BLaER1 treated with 17β-estradiol and CSF1 and Interleukin-3, amounts not matched to agents 10 nM and 100 nM (cell line): ENCODE measurements around the gene PADI6.

ENCODE experiments used
- H3K27ac ChIP-seq, 11 experiments: shearing (Covaris generic); formaldehyde crosslinking; 2 replicates each; pipeline ENCODE4 v1.8.1; 2022
- H3K27me3 ChIP-seq, 11 experiments: shearing (Covaris generic); formaldehyde crosslinking; 2 replicates each; pipeline ENCODE4 v1.8.1; 2022
- H3K36me3 ChIP-seq, 11 experiments: shearing (Covaris generic); formaldehyde crosslinking; 2 replicates each; pipeline ENCODE4 v1.8.1; 2022
- H3K4me1 ChIP-seq, 10 experiments: shearing (Covaris generic); formaldehyde crosslinking; 2 replicates each; pipeline ENCODE4 v1.8.1; 2022
- H3K4me2 ChIP-seq, 11 experiments: shearing (Covaris generic); formaldehyde crosslinking; 2 replicates each; pipeline ENCODE4 v1.8.1; 2022
- H3K4me3 ChIP-seq, 10 experiments: shearing (Covaris generic); formaldehyde crosslinking; 2 replicates each; pipeline ENCODE4 v1.8.1; 2022
- H3K9ac ChIP-seq, 11 experiments: shearing (Covaris generic); formaldehyde crosslinking; 2 replicates each; pipeline ENCODE4 v1.8.1; 2022
- H3K9me3 ChIP-seq, 11 experiments: shearing (Covaris generic); formaldehyde crosslinking; replicated peaks in 1 of 11; 2 replicates each; pipeline ENCODE4 v1.8.1; 2022
- H4K20me1 ChIP-seq, 11 experiments: shearing (Covaris generic); formaldehyde crosslinking; 2 replicates each; pipeline ENCODE4 v1.8.1; 2022
- Cebpa-rat ChIP-seq, 11 experiments: shearing (Covaris generic); IDR thresholded peaks; 2 replicates each; pipeline ENCODE4 v1.8.1; 2022

Gene PADI6

DNA sequence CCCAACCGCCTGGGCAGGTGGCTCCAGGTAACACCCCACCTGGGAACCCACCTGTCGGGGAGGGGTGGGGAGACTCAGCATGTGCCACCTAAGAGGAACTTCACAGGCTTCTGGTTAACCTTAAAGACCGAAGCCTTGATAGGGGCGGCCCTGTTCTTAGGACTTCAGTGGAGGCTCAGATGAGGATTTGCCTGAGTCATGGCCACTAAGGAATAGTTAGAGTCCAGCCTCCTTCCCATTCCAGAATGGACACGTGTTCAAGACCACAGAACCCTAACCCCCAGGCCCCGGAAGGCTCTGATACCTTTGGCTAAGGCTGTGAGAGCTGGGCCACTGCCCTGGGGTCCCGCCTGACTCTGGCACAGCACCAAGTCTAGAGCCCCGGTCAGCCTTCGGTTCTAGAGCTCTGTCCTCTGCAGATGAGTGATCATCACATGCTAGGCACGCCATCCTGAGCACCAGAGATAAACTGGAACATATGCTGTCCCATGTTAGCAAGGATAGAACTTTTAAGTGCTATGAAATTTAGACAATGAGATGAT is 20.3 kb downstream of the PADI6 start:
- no peak overlapping the region for H3K9ac ChIP-seq
- no peak overlapping the region for H3K27ac ChIP-seq
- H3K36me3 ChIP-seq, result no peaks in the 10 kb centered on the region
- TF ChIP-seq Cebpa-rat (IDR thresholded peaks at IDR 0.05), result no peak
- no peak overlapping the region for H3K4me2 ChIP-seq
- no peak overlapping the region for H3K4me3 ChIP-seq
- H4K20me1 ChIP-seq, result no peaks in the 10 kb centered on the region; a peak in 1 of 22 replicates
- H3K4me1 ChIP-seq, result peaks cover 0 to 16% (median 3%) of the 10 kb centered on the region in 10 experiments; a peak in 9 of 20 replicates
- H3K9me3 ChIP-seq, result no peaks in the 10 kb centered on the region
- H3K27me3 ChIP-seq, result no peaks in the 10 kb centered on the region

- Histone ChIP-seq H3K4me3 (no peak overlapping the region), H3K9ac (no peak overlapping the region), H3K27me3 (no peaks in the 10 kb centered on the region), H3K4me1 (peaks cover 0 to 16% (median 3%) of the 10 kb centered on the region in 10 experiments; a peak in 9 of 20 replicates), H3K9me3 (no peaks in the 10 kb centered on the region), H3K27ac (no peak overlapping the region), H4K20me1 (no peaks in the 10 kb centered on the region; a peak in 1 of 22 replicates), H3K4me2 (peak overlapping the region in 5 of 11 experiments; percentile 21 to 54 (median 48); a peak in 6 of 22 replicates), H3K36me3 (no peaks in the 10 kb centered on the region)
- no peak for TF ChIP-seq Cebpa-rat (IDR thresholded peaks at IDR 0.05)
These were observed 21.2 kb downstream of the PADI6 start for GRCh38 chr1:17393230-17393629.

- H3K27ac ChIP-seq, result no peak overlapping the region
- no peaks in the 10 kb centered on the region for H3K27me3 ChIP-seq
- H3K9ac ChIP-seq, result no peak overlapping the region
- H3K36me3 ChIP-seq, result no peaks in the 10 kb centered on the region
- H3K4me3 ChIP-seq, result no peak overlapping the region
- peaks cover 0 to 9% (median 3%) of the 10 kb centered on the region in 10 experiments; a peak in 9 of 20 replicates for H3K4me1 ChIP-seq
- no peak for TF ChIP-seq Cebpa-rat (IDR thresholded peaks at IDR 0.05)
- no peaks in the 10 kb centered on the region for H3K9me3 ChIP-seq
- H4K20me1 ChIP-seq, result peaks cover 0 to 22% (median 2%) of the 10 kb centered on the region in 11 experiments; a peak in 6 of 22 replicates
- no peak overlapping the region for H3K4me2 ChIP-seq
These were observed 26.1 kb downstream of the PADI6 start for GRCh38 chr1:17397910-17398695.

DNA sequence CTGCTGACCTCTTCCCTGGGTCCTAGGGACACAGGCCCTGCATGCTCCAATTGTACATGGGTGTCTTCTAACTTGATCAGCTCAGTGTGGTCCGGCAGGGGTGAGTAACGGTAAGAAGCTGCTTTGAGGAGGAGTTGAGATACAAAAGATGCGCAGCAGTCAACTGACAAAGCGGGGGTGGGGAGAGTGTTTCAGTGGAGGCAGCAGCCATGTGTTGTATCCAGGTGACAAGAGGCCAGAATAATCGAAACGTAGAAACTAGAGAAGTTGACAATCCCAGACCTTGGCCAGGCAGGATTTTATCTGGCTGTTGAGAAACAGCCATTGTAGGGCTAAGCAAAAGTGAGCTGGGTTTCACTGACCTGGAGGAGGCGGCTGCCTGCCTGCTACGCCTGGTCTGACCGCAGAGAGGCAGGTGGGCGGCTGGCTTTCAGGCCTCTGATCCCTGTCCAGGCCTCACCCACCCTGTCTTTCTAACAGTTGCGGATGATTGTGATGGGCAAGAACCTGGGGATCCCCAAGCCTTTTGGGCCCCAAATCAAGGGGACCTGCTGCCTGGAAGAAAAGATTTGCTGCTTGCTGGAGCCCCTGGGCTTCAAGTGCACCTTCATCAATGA is 28.8 kb downstream of the PADI6 start:
- peaks cover 0 to 13% (median 0%) of the 10 kb centered on the region in 10 experiments; a peak in 6 of 20 replicates for H3K4me1 ChIP-seq
- H3K9me3 ChIP-seq, result no peaks in the 10 kb centered on the region
- H3K9ac ChIP-seq, result no peak overlapping the region
- peaks cover 3 to 48% (median 25%) of the 10 kb centered on the region in 11 experiments; a peak in 21 of 22 replicates for H4K20me1 ChIP-seq
- TF ChIP-seq Cebpa-rat (IDR thresholded peaks at IDR 0.05), result no peak
- H3K27ac ChIP-seq, result no peak overlapping the region
- no peak overlapping the region for H3K4me2 ChIP-seq
- H3K27me3 ChIP-seq, result no peaks in the 10 kb centered on the region
- no peak overlapping the region for H3K4me3 ChIP-seq
- peaks cover 0 to 7% (median 2%) of the 10 kb centered on the region in 11 experiments; a peak in 11 of 22 replicates for H3K36me3 ChIP-seq

- Histone ChIP-seq H3K9me3 (no peaks in the 10 kb centered on the region), H3K4me1 (peaks cover 0 to 15% (median 0%) of the 10 kb centered on the region in 10 experiments; a peak in 6 of 20 replicates), H3K36me3 (peaks cover 2 to 17% (median 11%) of the 10 kb centered on the region in 11 experiments; a peak in 20 of 22 replicates), H3K4me2 (no peak overlapping the region), H4K20me1 (peaks cover 6 to 59% (median 35%) of the 10 kb centered on the region in 11 experiments; a peak in 21 of 22 replicates), H3K9ac (no peak overlapping the region), H3K27ac (no peak overlapping the region), H3K4me3 (no peak overlapping the region), H3K27me3 (no peaks in the 10 kb centered on the region)
- no peak for TF ChIP-seq Cebpa-rat (IDR thresholded peaks at IDR 0.05)
These were observed 29.8 kb downstream of the PADI6 start for GRCh38 chr1:17401841-17402240.

- peaks cover 10 to 71% (median 47%) of the 10 kb centered on the region in 11 experiments; a peak in 21 of 22 replicates for H4K20me1 ChIP-seq
- H3K4me1 ChIP-seq, result peaks cover 0 to 15% (median 0%) of the 10 kb centered on the region in 10 experiments; a peak in 6 of 20 replicates
- no peak overlapping the region for H3K4me3 ChIP-seq
- H3K27me3 ChIP-seq, result no peaks in the 10 kb centered on the region
- H3K4me2 ChIP-seq, result no peak overlapping the region
- no peak overlapping the region for H3K27ac ChIP-seq
- H3K36me3 ChIP-seq, result peaks cover 13 to 29% (median 24%) of the 10 kb centered on the region in 11 experiments
- H3K9me3 ChIP-seq, result no peaks in the 10 kb centered on the region
- TF ChIP-seq Cebpa-rat (IDR thresholded peaks at IDR 0.05), result no peak
- no peak overlapping the region for H3K9ac ChIP-seq
These were observed 31.1 kb downstream of the PADI6 start for GRCh38 chr1:17403081-17403480.

GRCh38 chr1:17404034-17404684 is 32.2 kb downstream of the PADI6 start:
- no peak overlapping the region for H3K4me3 ChIP-seq
- H3K9me3 ChIP-seq, result no peaks in the 10 kb centered on the region

GRCh38 chr1:17404820-17405219 is 32.8 kb downstream of the PADI6 start:
- Histone ChIP-seq H3K36me3 (peaks cover 31 to 47% (median 41%) of the 10 kb centered on the region in 11 experiments), H3K27me3 (no peaks in the 10 kb centered on the region), H3K4me3 (no peak overlapping the region), H3K4me1 (peaks cover 0 to 15% (median 0%) of the 10 kb centered on the region in 10 experiments; a peak in 6 of 20 replicates), H3K9ac (no peak overlapping the region; a peak in 1 of 22 replicates), H3K9me3 (no peaks in the 10 kb centered on the region), H4K20me1 (peaks cover 18 to 88% (median 65%) of the 10 kb centered on the region in 11 experiments; a peak in 21 of 22 replicates), H3K27ac (peak overlapping the region in 1 of 11 experiments; percentile 23; a peak in 2 of 22 replicates), H3K4me2 (no peak overlapping the region)
- no peak for TF ChIP-seq Cebpa-rat (IDR thresholded peaks at IDR 0.05)

More at GRCh38 chr1:17404034-17404684, 32.2 kb downstream of the PADI6 start:
- no peak for TF ChIP-seq Cebpa-rat (IDR thresholded peaks at IDR 0.05)
- Histone ChIP-seq H3K27me3 (no peaks in the 10 kb centered on the region), H3K36me3 (peaks cover 24 to 40% (median 35%) of the 10 kb centered on the region in 11 experiments), H3K4me2 (no peak overlapping the region), H3K9ac (no peak overlapping the region), H3K4me1 (peaks cover 0 to 15% (median 0%) of the 10 kb centered on the region in 10 experiments; a peak in 6 of 20 replicates), H4K20me1 (peaks cover 11 to 82% (median 58%) of the 10 kb centered on the region in 11 experiments; a peak in 21 of 22 replicates), H3K27ac (no peak overlapping the region)
